IPS-18c (cell line): ENCODE measurements around the gene SCD5.
"Not testable (repeated sequence)": the region's sequence is repeated elsewhere in the genome, so short reads cannot be mapped to it uniquely, and the experiment has no call there.

Experiments used
- H3K4me3 ChIP-seq: 2 replicates; pipeline ENCODE4 v1.7.0; 2013; ENCODE audit warnings: low read depth, mild to moderate bottlenecking, low read length, moderate library complexity; ENCODE audit not compliant: insufficient read depth
- H3K9me3 ChIP-seq: one replicate; pipeline ENCODE4 v1.6.1; 2013; ENCODE audit warnings: mild to moderate bottlenecking, low read length, moderate library complexity; ENCODE audit not compliant: control insufficient read depth, insufficient read depth

The SCD5 gene

GRCh38 chr4:82798168-82799005 is at the start of gene SCD5:
TSS of gene SCD5 (minus strand) at chr4:82798796. CDS start at chr4:82798537, 259 bp downstream.
- Histone ChIP-seq H3K9me3 (peaks cover 2% of the 10 kb centered on the region), H3K4me3 (peak within 1 kb of the TSS; percentile 68)

- Histone ChIP-seq H3K9me3 (no peaks in the 10 kb centered on the region), H3K4me3 (no peak overlapping the region)
Measured at GRCh38 chr4:82842593-82842992, 44.0 kb upstream of the SCD5 start.

DNA sequence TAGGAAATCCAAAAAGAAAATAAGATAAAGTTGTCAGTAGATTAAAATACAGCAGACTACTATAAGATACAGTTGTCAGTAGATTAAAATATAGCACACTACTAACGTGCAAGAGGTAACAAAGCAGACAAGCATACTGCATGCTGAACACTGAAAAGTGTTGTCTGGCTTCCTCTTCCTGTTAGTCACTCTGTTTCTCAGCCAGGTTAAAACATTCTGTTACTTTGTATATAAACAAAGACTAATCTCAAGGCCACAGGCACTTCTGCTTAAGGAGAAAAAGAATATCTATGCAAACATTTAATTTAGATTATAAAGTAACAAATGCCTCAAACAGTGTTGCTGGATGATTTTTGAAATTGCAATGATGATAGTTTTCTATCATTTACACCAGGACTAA is 41.0 kb upstream of the SCD5 start:
- no peaks in the 10 kb centered on the region for H3K9me3 ChIP-seq
- no peak overlapping the region for H3K4me3 ChIP-seq

GRCh38 chr4:82833696-82834313 is 35.2 kb upstream of the SCD5 start:
- H3K4me3 ChIP-seq, result no peak overlapping the region
- no peaks in the 10 kb centered on the region for H3K9me3 ChIP-seq

DNA sequence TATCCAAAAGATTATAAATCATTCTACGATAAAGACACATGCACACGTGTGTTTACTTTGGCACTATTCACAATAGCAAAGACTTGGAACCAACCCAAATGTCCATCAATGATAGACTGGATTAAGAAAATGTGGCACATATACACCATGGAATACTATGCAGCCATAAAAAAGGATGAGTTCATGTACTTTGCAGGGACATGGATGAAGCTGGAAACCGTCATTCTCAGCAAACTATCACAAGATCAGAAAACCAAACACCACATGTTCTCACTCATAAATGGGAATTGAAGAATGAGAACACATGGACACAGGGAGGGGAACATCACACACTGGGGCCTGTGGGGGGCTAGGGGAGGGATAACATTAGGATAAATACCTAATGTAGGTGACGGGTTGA is 34.5 kb upstream of the SCD5 start:
- not testable (repeated sequence) for H3K4me3 ChIP-seq, H3K9me3 ChIP-seq

DNA sequence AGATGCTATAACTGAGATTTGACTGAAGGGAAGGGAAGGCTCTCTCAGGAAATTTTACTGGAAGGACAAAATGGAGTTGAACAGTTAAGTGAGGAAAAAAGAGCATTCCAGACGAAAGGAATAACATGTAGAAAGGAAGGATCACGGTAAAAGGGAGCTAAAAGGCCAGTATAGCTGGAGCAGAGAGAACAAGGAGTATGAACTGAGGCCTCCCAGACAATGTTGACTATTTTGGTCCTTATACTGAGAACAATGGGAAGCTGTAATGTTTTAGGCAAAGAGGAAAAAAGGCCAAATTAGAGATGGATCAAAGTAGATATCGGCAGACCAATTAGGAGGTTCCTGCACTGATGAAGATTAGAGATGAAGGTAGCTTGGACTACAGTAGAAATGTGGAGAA is 26.8 kb upstream of the SCD5 start:
- Histone ChIP-seq H3K9me3 (no peaks in the 10 kb centered on the region), H3K4me3 (no peak overlapping the region)

DNA sequence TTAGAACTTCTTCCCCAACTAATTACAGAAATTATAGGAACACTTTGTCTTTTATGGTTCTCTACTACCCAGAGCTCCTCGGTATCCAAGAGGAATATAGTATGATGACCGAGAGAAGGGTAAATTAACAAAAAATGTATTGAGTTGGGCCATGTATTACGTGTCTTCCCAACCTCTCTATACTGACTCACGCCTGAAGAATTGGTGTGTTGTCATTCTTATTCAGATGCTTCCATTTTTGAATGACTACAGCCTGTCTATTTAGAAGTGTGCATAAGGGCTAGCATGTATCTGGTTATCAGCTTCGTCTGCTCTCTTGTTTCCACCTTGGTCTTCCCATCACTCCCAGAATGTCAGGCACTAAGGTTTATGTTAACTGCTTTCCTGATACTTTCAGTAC is 24.5 kb upstream of the SCD5 start:
- H3K9me3 ChIP-seq, result no peaks in the 10 kb centered on the region
- no peak overlapping the region for H3K4me3 ChIP-seq

- H3K4me3 ChIP-seq, result no peak overlapping the region
- H3K9me3 ChIP-seq, result no peaks in the 10 kb centered on the region
Measured at GRCh38 chr4:82820689-82821088, 22.1 kb upstream of the SCD5 start.

- H3K9me3 ChIP-seq, result no peaks in the 10 kb centered on the region
Measured at GRCh38 chr4:82818664-82819662, 20.4 kb upstream of the SCD5 start.

GRCh38 chr4:82816874-82817273 is 18.3 kb upstream of the SCD5 start:
- H3K4me3 ChIP-seq, H3K9me3 ChIP-seq: not testable (repeated sequence)

More at GRCh38 chr4:82818664-82819662, 20.4 kb upstream of the SCD5 start:
- H3K4me3 ChIP-seq, result no peak overlapping the region

DNA sequence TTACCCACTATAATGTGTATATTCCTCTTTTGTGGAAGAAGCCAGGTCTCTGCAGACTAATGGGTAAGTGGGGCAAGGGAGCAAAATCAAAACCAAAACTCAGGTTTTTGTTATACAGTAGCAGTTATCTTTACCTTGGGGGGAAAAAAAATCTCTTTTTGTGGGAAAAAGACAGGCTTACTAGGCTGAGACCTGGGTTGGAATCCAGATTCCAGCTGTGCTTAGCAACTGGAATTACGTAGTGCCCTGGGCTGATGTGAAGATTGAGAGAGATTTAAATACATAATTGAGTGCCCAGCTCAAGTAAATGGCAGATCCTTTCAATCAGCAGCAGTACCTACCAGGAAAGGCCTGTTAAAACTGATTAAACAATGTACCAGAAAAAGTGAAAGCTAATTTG is 15.4 kb upstream of the SCD5 start:
- Histone ChIP-seq H3K9me3 (no peaks in the 10 kb centered on the region), H3K4me3 (no peak overlapping the region)

DNA sequence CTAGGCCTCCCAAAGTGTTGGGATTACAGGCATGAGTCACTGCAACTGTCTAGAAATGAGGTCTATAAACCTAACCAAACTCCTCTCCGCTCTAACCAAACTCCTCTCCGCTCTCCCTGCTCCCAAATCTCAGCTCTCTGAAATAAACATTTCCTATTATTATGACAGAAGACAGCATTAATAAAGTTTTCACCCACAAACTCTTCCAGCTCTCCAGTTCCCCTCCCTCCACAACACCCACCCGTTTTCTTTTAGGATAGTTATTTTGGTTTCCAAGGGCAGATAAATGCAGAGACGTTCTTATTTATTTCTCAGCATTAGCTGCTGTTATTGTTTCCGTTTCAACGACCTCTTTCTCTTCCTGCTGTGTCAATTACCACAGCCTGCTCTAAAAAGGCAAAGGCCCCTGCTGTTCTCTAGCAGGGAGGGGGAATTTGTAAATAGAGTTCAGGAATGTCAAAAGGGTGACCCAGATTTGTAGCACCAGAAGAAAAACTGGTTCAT is 13.3 kb upstream of the SCD5 start:
- no peaks in the 10 kb centered on the region for H3K9me3 ChIP-seq

GRCh38 chr4:82811392-82811791 is 12.8 kb upstream of the SCD5 start:
- Histone ChIP-seq H3K4me3 (no peak overlapping the region), H3K9me3 (no peaks in the 10 kb centered on the region)

More for the DNA sequence above, 13.3 kb upstream of the SCD5 start:
- no peak overlapping the region for H3K4me3 ChIP-seq

DNA sequence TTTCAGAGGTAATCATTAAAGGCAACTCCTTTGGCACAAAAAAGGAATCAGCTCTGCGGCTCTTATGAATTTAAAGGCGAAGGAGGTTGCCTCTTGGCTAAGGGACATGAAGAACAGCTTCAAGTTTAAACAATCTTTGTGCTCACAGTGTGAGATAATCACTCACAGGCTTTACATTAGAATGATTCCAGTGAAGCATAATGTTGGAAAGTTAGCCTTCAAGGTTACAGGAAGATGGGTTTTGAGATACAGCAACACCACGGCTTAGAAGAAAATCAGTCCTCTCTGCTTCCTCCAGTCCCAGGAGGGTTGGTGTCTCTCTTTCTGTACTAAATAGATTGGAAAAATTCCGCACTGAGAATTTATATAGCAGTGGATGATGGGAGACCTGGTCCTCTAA is 11.6 kb upstream of the SCD5 start:
- no peaks in the 10 kb centered on the region for H3K9me3 ChIP-seq
- no peak overlapping the region for H3K4me3 ChIP-seq

GRCh38 chr4:82809619-82810018 is 11.0 kb upstream of the SCD5 start:
- H3K4me3 ChIP-seq, result no peak overlapping the region
- no peaks in the 10 kb centered on the region for H3K9me3 ChIP-seq

GRCh38 chr4:82803746-82804145 is 5.2 kb upstream of the SCD5 start:
- no peaks in the 10 kb centered on the region for H3K9me3 ChIP-seq
- no peak overlapping the region for H3K4me3 ChIP-seq

DNA sequence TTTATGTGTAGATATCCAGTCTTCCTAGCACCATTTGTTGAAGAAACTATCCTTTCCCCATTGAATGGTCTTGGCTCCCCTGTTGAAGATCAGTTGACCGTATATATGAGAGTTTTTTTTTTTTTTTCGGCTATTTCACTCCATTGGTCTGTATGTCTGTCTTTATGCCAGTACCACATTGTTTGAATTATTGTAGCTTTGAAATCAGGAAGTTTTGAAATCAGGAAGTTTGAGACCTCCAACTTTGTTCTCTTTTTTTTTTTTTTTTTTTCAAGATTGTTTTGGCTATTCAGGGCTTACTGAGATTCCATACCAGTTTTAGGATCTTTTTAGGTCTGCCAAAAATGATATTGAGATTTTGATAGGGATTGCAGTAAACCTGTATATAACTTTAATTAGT is 4.3 kb upstream of the SCD5 start:
- H3K9me3 ChIP-seq, result peaks cover 1% of the 10 kb centered on the region
- no peak overlapping the region for H3K4me3 ChIP-seq
